ENCODE results near the gene BAHCC1. TPM values are rescaled to one million over a fixed set of nuclear protein-coding genes. Genes with fewer than 3 reads are reported as not detected.

Gene BAHCC1
- total and polyA plus RNA-seq, 9 of the 15 experiments (the other 6 are each of a cell fraction or from before 2014, with no cell fraction given) = 0.14 to 26.9 (median 5.0) TPM

DNA sequence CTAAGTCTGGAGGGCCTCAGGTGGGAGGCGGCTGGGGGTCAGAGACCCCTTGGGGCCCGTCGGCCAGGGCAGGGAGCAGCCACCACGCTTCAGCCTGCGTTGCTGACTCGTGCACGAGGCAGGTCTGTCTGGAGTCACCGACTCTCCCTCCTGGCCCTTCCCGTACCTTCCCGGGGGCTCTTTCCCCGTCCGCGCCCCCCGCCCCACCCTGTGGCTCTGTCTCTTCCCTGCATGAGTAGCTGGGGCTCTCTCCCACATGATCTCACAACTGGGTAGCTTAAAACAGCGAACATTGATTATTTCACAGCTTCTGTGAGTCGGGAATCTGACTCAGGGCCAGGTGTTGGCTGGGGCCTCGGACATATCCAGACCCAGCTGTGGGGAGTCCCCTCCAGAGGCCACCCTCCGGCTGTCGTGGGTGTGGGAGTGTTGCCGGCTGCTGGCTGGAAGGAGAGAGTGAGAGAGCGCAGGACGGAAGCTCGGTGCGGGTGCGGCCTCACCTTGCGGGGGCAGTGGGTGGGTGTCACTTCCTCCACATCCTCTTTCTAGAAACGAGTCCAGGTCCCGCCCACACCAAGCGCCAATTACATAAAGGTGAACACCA lies 17.3 kb downstream of the BAHCC1 start (continued):
- TF ChIP-seq, protein P1, sequence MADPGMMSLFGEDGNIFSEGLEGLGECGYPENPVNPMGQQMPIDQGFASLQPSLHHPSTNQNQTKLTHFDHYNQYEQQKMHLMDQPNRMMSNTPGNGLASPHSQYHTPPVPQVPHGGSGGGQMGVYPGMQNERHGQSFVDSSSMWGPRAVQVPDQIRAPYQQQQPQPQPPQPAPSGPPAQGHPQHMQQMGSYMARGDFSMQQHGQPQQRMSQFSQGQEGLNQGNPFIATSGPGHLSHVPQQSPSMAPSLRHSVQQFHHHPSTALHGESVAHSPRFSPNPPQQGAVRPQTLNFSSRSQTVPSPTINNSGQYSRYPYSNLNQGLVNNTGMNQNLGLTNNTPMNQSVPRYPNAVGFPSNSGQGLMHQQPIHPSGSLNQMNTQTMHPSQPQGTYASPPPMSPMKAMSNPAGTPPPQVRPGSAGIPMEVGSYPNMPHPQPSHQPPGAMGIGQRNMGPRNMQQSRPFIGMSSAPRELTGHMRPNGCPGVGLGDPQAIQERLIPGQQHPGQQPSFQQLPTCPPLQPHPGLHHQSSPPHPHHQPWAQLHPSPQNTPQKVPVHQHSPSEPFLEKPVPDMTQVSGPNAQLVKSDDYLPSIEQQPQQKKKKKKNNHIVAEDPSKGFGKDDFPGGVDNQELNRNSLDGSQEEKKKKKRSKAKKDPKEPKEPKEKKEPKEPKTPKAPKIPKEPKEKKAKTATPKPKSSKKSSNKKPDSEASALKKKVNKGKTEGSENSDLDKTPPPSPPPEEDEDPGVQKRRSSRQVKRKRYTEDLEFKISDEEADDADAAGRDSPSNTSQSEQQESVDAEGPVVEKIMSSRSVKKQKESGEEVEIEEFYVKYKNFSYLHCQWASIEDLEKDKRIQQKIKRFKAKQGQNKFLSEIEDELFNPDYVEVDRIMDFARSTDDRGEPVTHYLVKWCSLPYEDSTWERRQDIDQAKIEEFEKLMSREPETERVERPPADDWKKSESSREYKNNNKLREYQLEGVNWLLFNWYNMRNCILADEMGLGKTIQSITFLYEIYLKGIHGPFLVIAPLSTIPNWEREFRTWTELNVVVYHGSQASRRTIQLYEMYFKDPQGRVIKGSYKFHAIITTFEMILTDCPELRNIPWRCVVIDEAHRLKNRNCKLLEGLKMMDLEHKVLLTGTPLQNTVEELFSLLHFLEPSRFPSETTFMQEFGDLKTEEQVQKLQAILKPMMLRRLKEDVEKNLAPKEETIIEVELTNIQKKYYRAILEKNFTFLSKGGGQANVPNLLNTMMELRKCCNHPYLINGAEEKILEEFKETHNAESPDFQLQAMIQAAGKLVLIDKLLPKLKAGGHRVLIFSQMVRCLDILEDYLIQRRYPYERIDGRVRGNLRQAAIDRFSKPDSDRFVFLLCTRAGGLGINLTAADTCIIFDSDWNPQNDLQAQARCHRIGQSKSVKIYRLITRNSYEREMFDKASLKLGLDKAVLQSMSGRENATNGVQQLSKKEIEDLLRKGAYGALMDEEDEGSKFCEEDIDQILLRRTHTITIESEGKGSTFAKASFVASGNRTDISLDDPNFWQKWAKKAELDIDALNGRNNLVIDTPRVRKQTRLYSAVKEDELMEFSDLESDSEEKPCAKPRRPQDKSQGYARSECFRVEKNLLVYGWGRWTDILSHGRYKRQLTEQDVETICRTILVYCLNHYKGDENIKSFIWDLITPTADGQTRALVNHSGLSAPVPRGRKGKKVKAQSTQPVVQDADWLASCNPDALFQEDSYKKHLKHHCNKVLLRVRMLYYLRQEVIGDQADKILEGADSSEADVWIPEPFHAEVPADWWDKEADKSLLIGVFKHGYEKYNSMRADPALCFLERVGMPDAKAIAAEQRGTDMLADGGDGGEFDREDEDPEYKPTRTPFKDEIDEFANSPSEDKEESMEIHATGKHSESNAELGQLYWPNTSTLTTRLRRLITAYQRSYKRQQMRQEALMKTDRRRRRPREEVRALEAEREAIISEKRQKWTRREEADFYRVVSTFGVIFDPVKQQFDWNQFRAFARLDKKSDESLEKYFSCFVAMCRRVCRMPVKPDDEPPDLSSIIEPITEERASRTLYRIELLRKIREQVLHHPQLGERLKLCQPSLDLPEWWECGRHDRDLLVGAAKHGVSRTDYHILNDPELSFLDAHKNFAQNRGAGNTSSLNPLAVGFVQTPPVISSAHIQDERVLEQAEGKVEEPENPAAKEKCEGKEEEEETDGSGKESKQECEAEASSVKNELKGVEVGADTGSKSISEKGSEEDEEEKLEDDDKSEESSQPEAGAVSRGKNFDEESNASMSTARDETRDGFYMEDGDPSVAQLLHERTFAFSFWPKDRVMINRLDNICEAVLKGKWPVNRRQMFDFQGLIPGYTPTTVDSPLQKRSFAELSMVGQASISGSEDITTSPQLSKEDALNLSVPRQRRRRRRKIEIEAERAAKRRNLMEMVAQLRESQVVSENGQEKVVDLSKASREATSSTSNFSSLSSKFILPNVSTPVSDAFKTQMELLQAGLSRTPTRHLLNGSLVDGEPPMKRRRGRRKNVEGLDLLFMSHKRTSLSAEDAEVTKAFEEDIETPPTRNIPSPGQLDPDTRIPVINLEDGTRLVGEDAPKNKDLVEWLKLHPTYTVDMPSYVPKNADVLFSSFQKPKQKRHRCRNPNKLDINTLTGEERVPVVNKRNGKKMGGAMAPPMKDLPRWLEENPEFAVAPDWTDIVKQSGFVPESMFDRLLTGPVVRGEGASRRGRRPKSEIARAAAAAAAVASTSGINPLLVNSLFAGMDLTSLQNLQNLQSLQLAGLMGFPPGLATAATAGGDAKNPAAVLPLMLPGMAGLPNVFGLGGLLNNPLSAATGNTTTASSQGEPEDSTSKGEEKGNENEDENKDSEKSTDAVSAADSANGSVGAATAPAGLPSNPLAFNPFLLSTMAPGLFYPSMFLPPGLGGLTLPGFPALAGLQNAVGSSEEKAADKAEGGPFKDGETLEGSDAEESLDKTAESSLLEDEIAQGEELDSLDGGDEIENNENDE (IDR thresholded peaks at IDR 0.05; ENCODE audit: low read depth, low read length) = no peak
- TF ChIP-seq L3MBTL2 (IDR thresholded peaks at IDR 0.05) = peak; percentile 52; the same call in 1 of the 2 replicates
- TF ChIP-seq, protein P2, sequence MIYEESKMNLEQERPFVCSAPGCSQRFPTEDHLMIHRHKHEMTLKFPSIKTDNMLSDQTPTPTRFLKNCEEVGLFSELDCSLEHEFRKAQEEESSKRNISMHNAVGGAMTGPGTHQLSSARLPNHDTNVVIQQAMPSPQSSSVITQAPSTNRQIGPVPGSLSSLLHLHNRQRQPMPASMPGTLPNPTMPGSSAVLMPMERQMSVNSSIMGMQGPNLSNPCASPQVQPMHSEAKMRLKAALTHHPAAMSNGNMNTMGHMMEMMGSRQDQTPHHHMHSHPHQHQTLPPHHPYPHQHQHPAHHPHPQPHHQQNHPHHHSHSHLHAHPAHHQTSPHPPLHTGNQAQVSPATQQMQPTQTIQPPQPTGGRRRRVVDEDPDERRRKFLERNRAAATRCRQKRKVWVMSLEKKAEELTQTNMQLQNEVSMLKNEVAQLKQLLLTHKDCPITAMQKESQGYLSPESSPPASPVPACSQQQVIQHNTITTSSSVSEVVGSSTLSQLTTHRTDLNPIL (CRISPR knock-in tag; IDR thresholded peaks at IDR 0.05) = no peak
- TF ChIP-seq DPF2 (IDR thresholded peaks at IDR 0.05) = peak; percentile 77
- TF ChIP-seq RAD21 (CRISPR knock-in tag; conservative IDR thresholded peaks at IDR 0.05 in 1 of 2, IDR thresholded peaks at IDR 0.05 in 1 of 2) = peak; percentile 33 to 51; a peak in 3 of 4 replicates
